GM12892 (cell line): ENCODE measurements around the gene BCORL1.

ENCODE experiments used
- DNase-seq: peaks from one replicate; pipeline ENCODE4 v3.0.0; 2011; ENCODE audit not compliant: insufficient read length
- FAIRE-seq: peaks from 2 replicates; lab custom pipeline; 2011; peaks lifted over from hg19 to GRCh38; lab: Jason Lieb, UNC
- POLR2A ChIP-seq: IDR thresholded peaks from 2 replicates; pipeline ENCODE4 v1.6.1; 2011; ENCODE audit warnings: low read depth, low read length, control low read depth
- POLR2AphosphoS5 ChIP-seq: IDR thresholded peaks from 2 replicates; pipeline ENCODE4 v1.6.1; 2011; ENCODE audit warnings: low read depth, low read length, control low read depth
- TAF1 ChIP-seq: IDR thresholded peaks from 2 replicates; pipeline ENCODE4 v1.6.1; 2011; ENCODE audit warnings: low read depth, mild to moderate bottlenecking, control low read depth, low read length, borderline replicate concordance

The BCORL1 gene

DNA sequence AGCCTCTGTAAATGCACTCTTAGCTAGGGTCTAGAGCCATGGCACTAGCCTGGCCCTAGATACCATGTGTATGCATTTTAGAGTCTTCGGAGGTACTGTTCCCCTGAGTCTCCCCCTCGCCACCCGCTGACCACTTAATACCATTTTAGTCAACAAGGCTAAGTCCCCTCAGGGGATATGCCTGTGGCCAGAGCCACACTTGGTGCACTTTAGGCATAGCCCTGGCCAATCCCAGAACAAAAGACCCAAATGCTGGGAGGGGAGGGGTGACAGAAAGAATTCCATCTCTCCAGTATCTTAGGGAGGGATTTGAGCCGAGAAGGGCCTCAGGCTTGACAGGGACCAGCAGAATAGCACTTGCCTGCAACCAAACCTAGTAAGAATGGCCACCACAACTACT, 28.6 kb upstream of the BCORL1 start:
- DNase-seq: no peak

DNA sequence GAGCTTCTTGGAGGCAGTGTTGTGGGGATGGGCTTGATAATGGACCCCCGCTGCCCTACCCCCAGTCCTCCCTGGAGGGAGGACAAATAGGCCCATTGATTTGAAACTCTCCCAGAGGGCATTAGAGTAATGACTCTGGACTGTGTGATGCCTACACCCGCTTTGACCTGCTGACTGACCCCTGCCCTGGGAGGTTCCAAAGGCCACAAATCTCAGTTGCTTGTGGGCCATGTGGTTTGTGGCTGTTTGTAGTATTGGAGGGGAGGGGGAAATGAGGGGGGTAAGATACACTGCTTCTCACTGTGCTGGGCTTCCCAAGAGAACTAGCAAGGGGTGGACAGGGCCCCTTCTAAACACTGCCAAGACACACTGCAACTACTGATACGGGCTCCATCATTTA, 27.6 kb upstream of the BCORL1 start:
- TF ChIP-seq POLR2AphosphoS5: no peak
- TF ChIP-seq POLR2A: no peak
- FAIRE-seq: no peak
- no peak for DNase-seq

More for the DNA sequence above, 28.6 kb upstream of the BCORL1 start:
- no peak for FAIRE-seq
- TF ChIP-seq POLR2A: no peak
- TF ChIP-seq TAF1: no peak
- TF ChIP-seq POLR2AphosphoS5: no peak

DNA sequence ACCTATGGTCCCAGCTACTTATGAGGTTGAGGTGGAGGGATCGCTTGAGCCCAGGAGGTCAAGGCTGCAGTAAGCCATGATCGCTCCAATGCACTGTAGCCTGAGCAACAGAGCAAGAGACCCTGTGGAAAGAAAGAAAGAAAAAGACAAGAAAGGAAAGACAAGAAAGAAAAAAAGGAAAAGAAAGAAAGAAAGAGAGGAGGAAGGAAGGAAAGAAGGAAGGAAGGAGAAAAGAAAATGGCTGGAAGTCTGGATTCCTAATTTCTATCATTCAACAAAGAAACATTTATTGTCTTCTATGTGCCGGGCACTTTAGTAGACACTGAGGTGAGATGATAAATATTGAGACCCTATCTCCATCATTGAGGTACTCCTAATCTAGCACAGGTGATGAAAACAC, 26.8 kb upstream of the BCORL1 start:
- TF ChIP-seq POLR2A: no peak
- no peak for TF ChIP-seq POLR2AphosphoS5
- TF ChIP-seq TAF1: no peak
- no peak for FAIRE-seq
- DNase-seq: no peak

DNA sequence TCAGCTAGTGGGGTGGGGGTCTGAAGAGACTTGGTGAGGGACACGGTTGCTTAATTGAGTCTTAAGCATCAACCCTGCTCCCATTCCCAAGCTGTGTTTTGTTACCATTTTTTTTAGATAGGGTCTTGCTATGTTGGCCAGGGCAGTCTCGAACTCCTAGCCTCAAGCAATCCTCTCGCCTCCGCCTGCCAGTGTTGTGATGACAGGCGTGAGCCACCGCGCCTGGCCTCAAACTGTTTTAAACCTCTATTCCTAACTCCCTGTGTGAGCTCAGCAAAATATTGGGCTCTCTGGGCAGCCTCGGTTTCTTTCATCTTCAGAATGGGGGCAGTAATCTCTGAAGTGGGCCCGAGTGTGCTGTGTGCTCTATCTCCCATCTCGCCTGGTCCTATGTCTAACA, 26.3 kb upstream of the BCORL1 start:
- FAIRE-seq (no peak), DNase-seq (no peak)
- TF ChIP-seq TAF1 (no peak), POLR2A (no peak), POLR2AphosphoS5 (no peak)

DNA sequence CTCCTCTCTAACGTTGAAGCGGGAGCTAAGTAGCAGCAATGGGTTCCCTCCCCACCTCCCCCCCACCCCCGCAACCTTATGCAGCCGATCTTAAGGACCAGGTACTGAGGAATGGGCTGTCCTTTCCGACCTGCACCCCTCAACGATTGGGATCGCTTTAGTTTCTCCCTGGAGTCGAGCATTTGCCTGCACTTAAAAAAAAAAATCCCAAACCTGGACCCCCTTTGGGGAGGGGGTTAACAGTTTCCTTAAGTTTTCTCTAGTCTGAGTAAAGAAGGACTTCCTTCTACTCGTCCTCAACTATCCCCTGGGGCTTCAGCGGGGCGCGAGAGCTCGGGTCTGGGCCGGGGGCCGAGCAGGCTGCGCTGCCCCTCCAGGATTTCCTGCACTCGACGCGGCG, 25.7 kb upstream of the BCORL1 start:
- TF ChIP-seq TAF1 (no peak), POLR2A (no peak), POLR2AphosphoS5 (no peak)
- FAIRE-seq (no peak), DNase-seq (no peak)

DNA sequence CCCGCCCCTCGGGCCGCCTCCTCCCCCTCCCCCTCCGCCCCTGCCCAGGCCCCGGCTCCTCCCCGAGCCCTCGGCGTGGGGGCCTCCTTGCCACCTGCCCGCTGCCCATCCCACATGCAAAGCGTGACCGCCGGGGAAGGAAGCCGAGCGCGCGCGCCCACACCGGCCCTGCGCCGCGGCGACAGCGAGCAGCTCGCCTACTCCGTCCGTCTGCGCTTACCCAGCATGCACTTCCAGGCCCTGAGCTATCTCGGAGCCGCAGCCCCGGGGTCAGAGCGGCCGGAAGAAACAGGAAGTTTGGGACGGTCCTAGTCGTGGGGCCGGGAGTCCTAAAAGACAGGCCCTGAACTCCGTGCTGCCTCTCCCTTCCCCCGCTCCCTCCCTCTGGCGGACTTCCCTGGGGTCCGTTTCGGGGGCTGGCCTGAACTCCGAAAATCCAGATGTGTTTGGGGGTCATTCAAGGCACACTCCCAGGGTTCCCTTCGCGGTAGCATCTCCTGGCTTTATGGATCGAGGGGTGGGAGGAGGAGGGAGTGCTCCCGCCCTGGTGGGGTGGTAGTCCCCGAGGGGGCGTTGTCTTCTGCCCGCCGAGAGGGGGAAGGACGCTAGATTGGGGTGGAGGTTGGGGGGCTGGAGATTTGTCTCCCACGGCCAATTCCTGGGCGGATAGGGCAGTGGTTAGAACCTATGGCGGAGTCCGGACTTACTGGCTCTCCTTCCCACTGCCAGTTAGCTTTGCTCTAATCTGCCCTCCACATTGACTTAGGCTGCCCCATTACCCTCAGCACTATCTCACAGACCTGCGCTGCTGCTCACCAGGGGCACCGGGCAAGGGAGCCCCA, 25.0 kb upstream of the BCORL1 start:
- DNase-seq (peak; percentile 70), FAIRE-seq (peak; percentile 17)
- 0 out of 2 replicates have a peak, but pooled peaks have one; percentile 31 for TF ChIP-seq POLR2AphosphoS5
- peak; percentile 63; the same call in 1 of the 2 replicates for TF ChIP-seq POLR2A
- no peak for TF ChIP-seq TAF1

DNA sequence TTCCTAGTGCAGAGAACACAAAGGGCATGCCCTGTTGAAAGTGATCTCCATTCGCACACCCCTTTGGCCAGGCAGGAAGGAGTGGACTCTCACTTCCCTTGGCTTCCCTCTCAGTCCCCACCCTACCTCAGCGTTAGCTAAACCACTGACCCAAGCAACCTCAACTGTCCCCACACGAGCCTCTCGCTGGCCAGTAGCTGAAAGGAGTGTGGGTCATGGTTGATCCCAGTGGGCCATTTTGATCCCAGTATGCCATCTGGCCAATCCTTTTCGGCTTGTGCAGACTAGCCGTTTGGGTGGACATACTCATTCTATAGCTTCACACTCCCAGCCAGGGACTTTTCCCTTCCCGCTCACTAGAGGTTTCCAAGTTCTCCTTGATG, 24.4 kb upstream of the BCORL1 start:
- DNase-seq (no peak), FAIRE-seq (no peak)
- TF ChIP-seq TAF1 (no peak), POLR2A (no peak), POLR2AphosphoS5 (no peak)

DNA sequence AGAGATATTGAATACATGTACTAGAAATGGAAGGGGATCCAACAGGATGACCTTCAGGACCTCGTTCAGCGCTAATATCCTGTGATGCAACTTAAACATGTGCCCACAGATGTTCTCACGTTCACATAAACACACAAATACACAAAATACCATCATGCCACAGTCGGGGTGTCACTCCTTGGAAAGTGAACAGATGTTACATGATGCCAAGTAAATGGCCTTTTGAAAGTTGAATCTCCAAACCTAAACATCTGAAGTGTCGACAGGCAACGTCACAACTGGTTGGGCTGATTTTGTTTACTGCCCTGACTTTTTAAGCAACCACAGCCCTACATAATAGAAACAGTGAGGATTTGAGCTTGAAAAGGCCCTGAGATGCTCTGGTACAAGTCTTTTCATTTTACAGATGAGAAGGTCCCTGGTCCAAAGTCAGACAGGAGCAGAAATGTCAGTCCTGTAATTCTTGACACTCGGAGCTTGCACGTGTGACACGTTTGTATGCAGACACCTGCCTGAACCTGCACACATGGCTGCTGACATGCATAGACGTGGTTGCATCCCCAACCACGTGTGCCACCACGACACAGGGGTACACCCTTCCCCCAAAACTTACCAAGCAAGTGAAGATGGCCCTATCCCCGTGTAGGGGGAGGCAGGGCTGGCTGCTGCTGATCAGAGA, 23.5 kb upstream of the BCORL1 start:
- no peak for TF ChIP-seq POLR2A
- no peak for TF ChIP-seq POLR2AphosphoS5
- no peak for TF ChIP-seq TAF1
- DNase-seq (no peak), FAIRE-seq (no peak)

DNA sequence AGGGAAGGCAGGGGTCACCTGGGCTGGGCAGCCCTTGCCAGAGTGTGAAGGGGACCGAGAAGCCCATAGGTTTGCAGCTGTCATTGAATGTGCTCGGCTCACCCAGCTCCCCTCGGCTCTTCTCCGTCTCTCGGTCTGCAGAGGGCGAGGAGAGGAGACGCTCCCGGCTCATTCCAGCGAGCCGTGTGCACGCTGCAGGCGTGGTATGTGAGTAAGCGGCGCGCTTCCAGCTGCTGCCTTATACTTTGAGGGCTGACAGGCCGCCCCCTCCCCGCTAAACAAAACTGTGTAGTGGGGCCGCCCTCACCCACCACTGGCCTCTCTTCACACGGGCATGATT, 23.0 kb upstream of the BCORL1 start:
- no peak for FAIRE-seq
- DNase-seq: no peak
- TF ChIP-seq POLR2AphosphoS5 (no peak), POLR2A (no peak), TAF1 (no peak)

DNA sequence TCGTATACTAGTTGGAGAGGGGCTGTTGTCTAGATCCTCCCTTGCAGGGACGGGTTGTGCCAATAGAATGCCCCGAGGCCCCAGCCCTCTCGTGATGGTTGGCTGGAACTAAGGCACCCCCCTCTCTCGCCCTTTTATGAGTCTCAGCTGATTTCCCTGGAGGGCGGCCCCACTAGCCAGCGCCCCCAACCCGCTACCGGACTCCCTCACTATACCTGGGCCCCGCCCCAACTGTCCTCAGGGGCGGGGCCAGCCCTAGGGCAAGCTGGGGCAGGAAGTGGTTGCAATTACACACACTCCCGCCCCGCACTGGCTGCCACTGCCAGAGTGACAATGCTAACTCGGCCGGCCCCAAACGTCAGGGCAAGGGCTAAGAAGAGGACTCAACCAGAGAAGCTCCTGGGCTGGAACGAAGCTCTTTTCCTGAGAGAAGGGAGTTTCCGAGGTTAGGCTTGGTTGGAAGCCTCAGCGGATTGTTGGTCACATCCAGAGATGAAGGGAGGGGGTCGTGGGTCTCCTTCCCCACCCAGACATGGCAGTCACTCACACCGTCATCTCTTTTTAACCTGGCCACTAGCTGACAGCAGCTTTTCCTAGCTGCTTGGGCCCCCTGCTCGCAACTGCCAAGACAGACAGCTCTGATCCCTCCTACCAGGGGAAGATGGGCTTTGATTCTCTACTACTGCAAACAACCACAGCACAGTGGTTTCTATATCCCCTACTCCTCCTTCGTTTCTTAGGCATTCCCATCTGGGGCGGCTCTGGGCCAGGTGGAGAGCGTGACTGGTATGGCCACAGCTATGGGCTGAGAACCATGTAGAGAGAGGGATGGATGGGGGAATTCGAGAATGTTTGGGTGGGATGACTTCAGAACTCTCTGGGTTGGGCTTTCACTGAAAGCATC, 21.0 kb upstream of the BCORL1 start:
- DNase-seq (peak; percentile 75), FAIRE-seq (peak; percentile 80)
- TF ChIP-seq POLR2A: peak; percentile 51; the same call in 1 of the 2 replicates
- TF ChIP-seq POLR2AphosphoS5: no peak
- TF ChIP-seq TAF1: no peak

DNA sequence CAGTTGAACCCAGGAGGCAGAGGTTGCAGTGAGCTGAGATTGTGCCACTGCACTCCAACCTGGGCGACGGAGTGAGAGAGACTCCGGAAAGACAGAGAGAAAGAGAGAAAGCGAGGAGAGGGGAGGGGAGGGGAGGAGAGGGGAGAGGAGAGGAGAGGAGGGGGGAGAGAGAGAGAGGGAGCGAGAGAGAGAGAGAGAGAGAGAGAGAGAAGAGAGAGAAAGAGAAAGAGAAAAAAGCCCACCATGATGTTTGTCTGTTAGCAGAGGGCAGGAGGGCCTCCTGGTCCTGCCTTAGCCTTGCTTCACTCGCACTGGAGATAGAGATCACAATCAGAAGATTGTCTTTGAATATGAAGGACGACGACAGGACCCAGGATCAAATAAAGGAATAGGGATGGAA, 18.7 kb upstream of the BCORL1 start:
- no peak for FAIRE-seq
- TF ChIP-seq POLR2AphosphoS5 (no peak), POLR2A (no peak), TAF1 (no peak)
- DNase-seq: no peak
